Stromal cell of bone marrow (primary cell): ENCODE results near the gene MMP11.

Experiments used
- DNase-seq: peaks from one replicate; pipeline ENCODE4 v3.0.0-alpha.2; 2012; ENCODE audit warnings: low read depth

Gene MMP11

DNA sequence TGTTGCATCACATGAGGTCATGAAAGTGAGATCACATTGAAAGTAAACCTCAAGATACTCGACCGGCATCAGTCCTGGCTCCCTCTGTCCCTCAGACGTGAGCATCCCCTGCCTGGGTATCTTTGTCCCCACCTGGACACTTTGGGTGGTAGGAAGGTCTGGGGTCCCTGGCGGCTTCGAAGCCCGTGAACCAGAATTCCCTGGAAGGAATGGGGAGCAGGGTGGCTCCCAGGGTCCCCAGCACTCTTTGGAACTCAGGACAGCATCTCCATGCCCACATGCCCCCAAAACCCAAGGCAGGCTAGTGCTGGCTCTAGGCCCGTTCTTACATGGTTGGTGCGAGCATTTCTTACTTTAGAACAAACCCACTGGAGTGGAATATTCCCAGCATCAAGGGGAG is 58.6 kb downstream of the MMP11 start:
- DNase-seq: no peak

- no peak for DNase-seq
Measured at GRCh38 chr22:23831781-23832180, 59.1 kb downstream of the MMP11 start.

- DNase-seq: no peak
Measured at GRCh38 chr22:23832226-23833016, 59.8 kb downstream of the MMP11 start.

- DNase-seq: no peak
Measured at GRCh38 chr22:23833017-23833751, 60.5 kb downstream of the MMP11 start.
